Measurements from ENCODE around the gene CDH13. TPM values are rescaled to one million over a fixed set of nuclear protein-coding genes. Genes with fewer than 3 reads are reported as not detected.

CDH13 gene
- polyA plus RNA-seq, 10 donors: 32.5 to 56.9 (median 47.0) TPM

- no peak for DNase-seq
Observed at GRCh38 chr16:83791916-83792315, 1165.1 kb downstream of the CDH13 start.

- DNase-seq: no peak
Observed at GRCh38 chr16:83792391-83792790, 1165.6 kb downstream of the CDH13 start.

GRCh38 chr16:83793179-83793578 is 1166.4 kb downstream of the CDH13 start:
- DNase-seq: peak in 1 of 3 donors; percentile 35

GRCh38 chr16:83794860-83795554 is 1168.2 kb downstream of the CDH13 start:
- DNase-seq: no peak

- no peak for DNase-seq
Observed at GRCh38 chr16:83797013-83797412, 1170.2 kb downstream of the CDH13 start.

GRCh38 chr16:83799336-83799735 is 1172.6 kb downstream of the CDH13 start:
- no peak for DNase-seq

- peak; percentile 72 to 84 (median 74) for DNase-seq
Observed at GRCh38 chr16:83802135-83802534, 1175.4 kb downstream of the CDH13 start.

GRCh38 chr16:83802554-83803205 is 1175.9 kb downstream of the CDH13 start:
- peak in 1 of 3 donors; percentile 25 for DNase-seq

GRCh38 chr16:83803811-83804210 is 1177.0 kb downstream of the CDH13 start:
- DNase-seq: no peak

- no peak for DNase-seq
Observed at GRCh38 chr16:83804366-83804765, 1177.6 kb downstream of the CDH13 start.

- no peak for DNase-seq
Observed at GRCh38 chr16:83806036-83806435, 1179.3 kb downstream of the CDH13 start.

GRCh38 chr16:83806731-83807130 is 1180.0 kb downstream of the CDH13 start:
- DNase-seq: no peak

- DNase-seq: no peak
Observed at GRCh38 chr16:83807327-83807709, 1180.5 kb downstream of the CDH13 start.

- peak; percentile 89 to 97 (median 92) for DNase-seq
Observed at GRCh38 chr16:83807710-83808572, 1181.2 kb downstream of the CDH13 start, which contains the start of gene HSBP1. HSBP1 (plus strand) TSS chr16:83807978; CDS start chr16:83808077, 99 bp downstream.

- DNase-seq: no peak
Observed at GRCh38 chr16:83808573-83809014, 1181.8 kb downstream of the CDH13 start.

- no peak for DNase-seq
Observed at GRCh38 chr16:83809092-83809491, 1182.3 kb downstream of the CDH13 start.

- no peak for DNase-seq
Observed at GRCh38 chr16:83810901-83811300, 1184.1 kb downstream of the CDH13 start.

- DNase-seq: peak; percentile 47 to 68 (median 54)
Observed at GRCh38 chr16:83813823-83814658, 1187.3 kb downstream of the CDH13 start.

- no peak for DNase-seq
Observed at GRCh38 chr16:83814659-83814985, 1187.9 kb downstream of the CDH13 start.

- DNase-seq: no peak
Observed at GRCh38 chr16:83817022-83817421, 1190.3 kb downstream of the CDH13 start.

GRCh38 chr16:83818276-83818675 is 1191.5 kb downstream of the CDH13 start:
- no peak for DNase-seq

- DNase-seq: no peak
Observed at GRCh38 chr16:83819361-83819760, 1192.6 kb downstream of the CDH13 start.

Data from muscle of back (tissue), 11 donors.